Activated CD4-positive, alpha-beta T cell treated with anti-CD3 and anti-CD28 coated beads, Interleukin-2, amount 10 ng/mL, durations not matched to agents 24 days and 14 days (primary cell): ENCODE measurements around the gene DGUOK. TPM values are rescaled to one million over a fixed set of nuclear protein-coding genes. Genes with fewer than 3 reads are reported as not detected.

Experiments
- DNase-seq: peaks from one replicate; pipeline ENCODE4 v3.0.0; 2022
- H3K27ac Mint-ChIP-seq: one replicate; pipeline ENCODE4 v1.8.0; 2022; ENCODE audit warnings: mild to moderate bottlenecking, mixed read lengths
- H3K27me3 Mint-ChIP-seq: one replicate; pipeline ENCODE4 v1.8.0; 2022; ENCODE audit warnings: mixed read lengths
- H3K36me3 Mint-ChIP-seq: one replicate; pipeline ENCODE4 v1.8.0; 2022; ENCODE audit warnings: low read depth, mild to moderate bottlenecking, mixed read lengths
- H3K4me1 Mint-ChIP-seq: one replicate; pipeline ENCODE4 v1.8.0; 2021; ENCODE audit warnings: mixed read lengths
- H3K4me3 Mint-ChIP-seq: one replicate; pipeline ENCODE4 v1.8.0; 2022; ENCODE audit warnings: mild to moderate bottlenecking, moderate library complexity, mixed read lengths
- H3K9me3 Mint-ChIP-seq: one replicate; pipeline ENCODE4 v1.8.0; 2021; ENCODE audit warnings: mixed read lengths
- intact Hi-C: fragments of 100-400 bp; cut with micrococcal nuclease; formaldehyde crosslinking; loops from one replicate; pipeline ENCODE4 v1.15.1; 2023
- total RNA-seq: library from RNA; stranded (reverse); gene quantifications from 2 replicates; pipeline ENCODE4 v1.2.3, GENCODE V29; 2022

The DGUOK gene
- total RNA-seq, 1 donor from 2014 or later: 94.9 TPM

DNA sequence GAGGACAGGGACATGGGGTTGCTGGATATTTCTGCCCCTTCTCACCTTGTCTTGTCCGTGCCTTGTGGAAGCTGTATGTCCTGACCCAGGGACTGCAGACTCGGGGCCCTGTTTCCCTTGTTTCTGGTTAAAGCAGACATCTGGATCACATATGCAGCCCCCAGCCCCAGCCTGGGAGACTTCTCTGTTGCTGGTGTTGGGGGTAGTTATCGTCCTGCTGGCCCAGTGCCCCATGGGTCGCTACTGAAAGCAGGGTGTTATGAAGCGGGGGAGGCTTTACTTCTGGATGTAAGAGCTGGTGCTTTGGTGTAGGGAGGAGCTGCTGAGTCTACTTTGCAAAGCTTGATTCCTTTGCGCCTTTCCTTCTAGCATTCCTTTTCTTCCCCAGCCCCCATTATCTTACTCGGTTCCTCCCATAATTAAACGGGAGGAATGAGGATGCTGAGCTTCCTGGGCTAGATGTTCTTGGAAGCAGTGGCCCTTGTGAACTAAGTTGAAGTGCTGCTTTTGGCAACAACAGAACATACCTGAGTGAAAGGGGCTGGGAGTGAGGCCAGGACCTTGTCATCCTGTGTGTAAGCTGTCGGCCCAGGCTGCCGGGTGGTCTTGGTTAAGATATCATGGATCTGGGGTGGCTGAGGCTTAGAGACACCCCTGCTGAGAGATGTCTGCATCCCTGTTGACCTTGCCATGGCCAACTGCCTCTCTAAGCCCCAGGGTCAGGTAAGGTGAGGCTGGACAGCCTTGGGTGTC lies 61.4 kb downstream of the DGUOK start:
- DNase-seq: no peak
- Mint-ChIP-seq H3K36me3 (peaks cover 61% of the 10 kb centered on the region), H3K4me3 (peak overlapping the region; percentile 87), H3K9me3 (peaks cover 8% of the 10 kb centered on the region), H3K4me1 (peaks cover 56% of the 10 kb centered on the region), H3K27me3 (peaks cover 6% of the 10 kb centered on the region), H3K27ac (no peak overlapping the region)
- intact Hi-C loops: loop anchor here (2.0 to 5.0 kb wide), 4 partner anchors 39 to 159 kb away; partner anchors contain the start of genes BOLA3 and STAMBP

GRCh38 chr2:73989972-73990371 lies 63.3 kb downstream of the DGUOK start:
- Mint-ChIP-seq H3K4me1 (peaks cover 63% of the 10 kb centered on the region), H3K27me3 (no peaks in the 10 kb centered on the region), H3K4me3 (no peak overlapping the region), H3K36me3 (peaks cover 68% of the 10 kb centered on the region), H3K27ac (no peak overlapping the region), H3K9me3 (peaks cover 8% of the 10 kb centered on the region)
- no peak for DNase-seq
- intact Hi-C loops: loop anchor here (5.0 kb wide), 2 partner anchors 37 to 132 kb away; no protein-coding TSS in a partner anchor

- intact Hi-C loops: no loop called here
- Mint-ChIP-seq H3K4me3 (no peak overlapping the region), H3K27ac (no peak overlapping the region), H3K27me3 (no peaks in the 10 kb centered on the region), H3K9me3 (peaks cover 8% of the 10 kb centered on the region), H3K36me3 (peaks cover 68% of the 10 kb centered on the region), H3K4me1 (peaks cover 65% of the 10 kb centered on the region)
- no peak for DNase-seq
These were observed 63.9 kb downstream of the DGUOK start for GRCh38 chr2:73990531-73990930.

GRCh38 chr2:73992036-73992435 lies 65.4 kb downstream of the DGUOK start:
- H3K27me3 Mint-ChIP-seq: no peaks in the 10 kb centered on the region
- H3K27ac Mint-ChIP-seq: no peak overlapping the region
- intact Hi-C loops: no loop called here
- DNase-seq: no peak
- H3K4me1 Mint-ChIP-seq: peaks cover 57% of the 10 kb centered on the region
- peaks cover 8% of the 10 kb centered on the region for H3K9me3 Mint-ChIP-seq
- peaks cover 63% of the 10 kb centered on the region for H3K36me3 Mint-ChIP-seq
- H3K4me3 Mint-ChIP-seq: no peak overlapping the region

DNA sequence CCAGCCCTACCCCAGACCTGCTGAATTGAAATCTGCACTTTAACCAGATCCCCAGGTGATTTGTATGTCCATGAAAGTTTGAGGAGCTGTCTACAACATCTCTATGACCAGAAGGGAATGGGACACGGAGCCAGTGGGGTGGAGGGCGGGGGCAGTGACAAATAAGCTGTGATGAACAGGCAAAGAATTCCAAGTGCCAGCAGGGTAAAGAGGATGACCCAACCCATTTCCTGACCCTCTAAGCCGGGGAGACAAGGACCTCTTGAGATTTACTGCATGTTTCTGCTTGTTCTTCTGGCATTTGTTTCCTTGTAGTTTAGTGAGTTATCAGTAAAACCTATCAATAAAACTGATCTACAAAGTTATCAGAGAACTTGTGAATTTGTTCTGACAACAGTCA lies 66.7 kb downstream of the DGUOK start:
- Mint-ChIP-seq H3K36me3 (peaks cover 55% of the 10 kb centered on the region), H3K4me1 (peaks cover 56% of the 10 kb centered on the region), H3K4me3 (peak overlapping the region; percentile 22), H3K27me3 (no peaks in the 10 kb centered on the region), H3K9me3 (peaks cover 8% of the 10 kb centered on the region), H3K27ac (peak overlapping the region; percentile 26)
- intact Hi-C loops: no loop called here
- no peak for DNase-seq

DNA sequence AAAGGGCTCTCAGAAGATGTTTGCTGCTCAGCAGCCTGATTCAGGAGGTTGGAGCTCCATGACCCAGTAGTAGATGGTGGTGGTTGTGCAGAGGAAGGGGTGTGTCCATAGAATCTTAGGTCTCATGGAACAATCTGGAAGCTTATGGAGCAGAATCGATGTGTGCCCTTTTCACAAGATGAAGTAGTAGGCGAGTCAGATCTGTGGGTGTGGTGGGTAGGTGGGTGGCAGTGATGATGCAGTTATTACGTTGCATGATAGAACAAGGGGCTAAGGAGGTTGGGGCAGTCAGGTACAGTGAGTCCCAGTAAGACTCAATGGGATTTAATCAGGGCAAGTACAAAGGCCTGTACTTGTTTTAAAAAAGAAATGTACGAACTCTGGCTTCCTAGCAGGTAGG lies 67.1 kb downstream of the DGUOK start:
- no peak for DNase-seq
- no peaks in the 10 kb centered on the region for H3K27me3 Mint-ChIP-seq
- H3K36me3 Mint-ChIP-seq: peaks cover 52% of the 10 kb centered on the region
- H3K9me3 Mint-ChIP-seq: peaks cover 8% of the 10 kb centered on the region
- H3K27ac Mint-ChIP-seq: peak overlapping the region; percentile 26
- H3K4me3 Mint-ChIP-seq: peak overlapping the region; percentile 22
- intact Hi-C loops: no loop called here
- H3K4me1 Mint-ChIP-seq: peaks cover 57% of the 10 kb centered on the region

DNA sequence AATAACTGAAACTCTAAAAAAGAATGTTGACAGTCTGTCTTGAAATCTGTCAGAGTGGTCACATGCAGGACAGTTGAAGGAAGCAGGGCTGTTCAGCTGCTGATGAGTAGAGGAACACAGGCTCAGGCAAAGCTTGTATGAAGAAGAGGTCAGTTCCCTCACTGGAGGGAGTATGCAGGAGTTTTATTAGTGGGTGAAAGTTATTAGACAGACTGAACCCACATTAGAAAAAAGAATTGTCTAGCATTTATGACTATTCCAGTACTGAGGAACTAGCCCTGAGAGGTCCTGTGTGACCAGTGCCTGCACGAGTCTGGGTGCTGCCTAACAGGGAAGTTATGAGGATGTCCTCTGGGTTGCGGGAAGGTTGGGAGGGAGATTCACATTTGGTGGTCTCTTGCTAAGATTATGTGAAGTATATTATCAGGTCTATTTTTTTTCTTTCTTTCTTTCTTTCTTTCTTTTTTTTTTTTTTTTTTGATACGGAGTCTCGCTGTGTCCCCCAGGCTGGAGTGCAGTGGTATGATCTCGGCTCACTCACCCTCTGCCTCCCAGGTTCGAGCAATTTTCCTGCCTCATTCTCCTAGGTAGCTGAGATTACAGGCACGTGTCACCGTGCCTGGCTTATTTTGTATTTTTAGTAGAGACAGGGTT lies 67.6 kb downstream of the DGUOK start:
- Mint-ChIP-seq H3K4me3 (peak overlapping the region; percentile 22), H3K36me3 (peaks cover 50% of the 10 kb centered on the region), H3K27ac (peak overlapping the region; percentile 26), H3K9me3 (peaks cover 8% of the 10 kb centered on the region), H3K4me1 (peaks cover 59% of the 10 kb centered on the region), H3K27me3 (no peaks in the 10 kb centered on the region)
- DNase-seq: no peak
- intact Hi-C loops: no loop called here

DNA sequence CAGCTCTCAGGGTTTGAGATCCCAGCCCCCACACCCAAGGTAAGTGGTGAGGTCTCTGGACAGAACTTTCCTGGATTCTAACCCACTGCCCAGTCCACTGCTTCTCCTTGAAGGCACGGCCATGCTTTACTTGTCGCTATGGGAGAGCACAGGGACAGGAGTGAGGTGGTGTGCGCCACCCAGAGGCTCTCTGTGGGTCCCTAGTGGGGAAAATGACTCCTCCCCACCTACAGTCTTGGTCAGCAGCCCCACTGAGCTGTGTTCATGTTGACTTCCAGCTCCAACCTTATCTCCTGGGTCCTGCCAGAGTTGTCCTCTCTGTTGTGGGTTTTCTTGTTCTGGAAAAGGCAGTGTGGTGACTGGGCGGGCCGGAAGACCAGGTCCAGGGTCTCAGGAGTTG lies 69.1 kb downstream of the DGUOK start:
- H3K4me3 Mint-ChIP-seq: no peak overlapping the region
- peaks cover 35% of the 10 kb centered on the region for H3K36me3 Mint-ChIP-seq
- no peak overlapping the region for H3K27ac Mint-ChIP-seq
- peaks cover 58% of the 10 kb centered on the region for H3K4me1 Mint-ChIP-seq
- H3K9me3 Mint-ChIP-seq: peaks cover 5% of the 10 kb centered on the region
- no peak for DNase-seq
- no peaks in the 10 kb centered on the region for H3K27me3 Mint-ChIP-seq
- intact Hi-C loops: no loop called here

GRCh38 chr2:73997813-73998212 lies 71.1 kb downstream of the DGUOK start:
- H3K4me1 Mint-ChIP-seq: peaks cover 69% of the 10 kb centered on the region
- H3K27ac Mint-ChIP-seq: no peak overlapping the region
- intact Hi-C loops: loop anchor here (1.0 to 2.0 kb wide), 2 partner anchors 12 to 35 kb away; no protein-coding TSS in a partner anchor
- DNase-seq: no peak
- peaks cover 17% of the 10 kb centered on the region for H3K36me3 Mint-ChIP-seq
- no peaks in the 10 kb centered on the region for H3K27me3 Mint-ChIP-seq
- no peak overlapping the region for H3K4me3 Mint-ChIP-seq
- no peaks in the 10 kb centered on the region for H3K9me3 Mint-ChIP-seq

DNA sequence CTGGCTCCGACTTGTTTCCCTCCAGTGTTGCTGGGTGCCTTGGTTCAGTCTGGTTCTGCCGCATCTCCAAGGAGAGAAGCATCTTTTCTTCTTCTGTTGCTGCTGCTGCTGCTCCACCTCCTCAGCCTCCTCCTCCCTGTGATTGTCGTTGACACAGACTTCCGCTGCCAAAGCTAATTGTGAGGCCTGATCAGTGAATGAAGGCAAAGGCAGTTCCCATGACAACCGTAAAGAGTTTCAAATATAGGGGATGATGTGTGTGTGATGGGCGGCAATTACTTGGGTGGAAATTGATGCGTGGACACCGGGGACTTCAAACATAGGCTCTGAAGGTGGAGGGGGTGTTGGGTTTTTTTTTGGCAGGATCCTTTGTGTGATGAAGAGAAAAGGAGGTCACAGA lies 71.8 kb downstream of the DGUOK start:
- Mint-ChIP-seq H3K27ac (peak overlapping the region; percentile 77), H3K9me3 (no peaks in the 10 kb centered on the region), H3K36me3 (peaks cover 14% of the 10 kb centered on the region), H3K27me3 (no peaks in the 10 kb centered on the region), H3K4me1 (peaks cover 67% of the 10 kb centered on the region), H3K4me3 (peak overlapping the region; percentile 24)
- intact Hi-C loops: loop anchor here (1.0 to 2.0 kb wide), 2 partner anchors 12 to 34 kb away; no protein-coding TSS in a partner anchor
- peak; percentile 79 for DNase-seq

DNA sequence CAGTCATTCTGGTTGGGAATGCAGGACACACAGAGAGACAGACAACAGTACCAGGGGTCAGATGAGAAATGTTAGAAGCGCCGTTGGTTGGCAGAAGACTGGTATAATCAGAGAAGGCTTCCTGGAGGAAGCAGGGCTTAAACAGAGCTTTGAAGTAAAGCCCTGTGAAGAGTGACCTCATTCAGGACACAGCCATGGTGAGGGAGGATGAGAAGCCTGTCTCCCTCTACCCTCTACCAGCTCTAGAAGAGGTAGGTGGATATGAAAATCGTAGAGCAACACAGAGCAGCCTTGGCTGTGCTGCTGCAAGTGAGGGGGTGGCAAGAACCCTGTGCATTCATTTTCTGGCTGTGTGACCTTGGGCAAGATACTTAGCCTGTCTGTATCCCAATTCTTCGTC lies 72.3 kb downstream of the DGUOK start:
- H3K36me3 Mint-ChIP-seq: peaks cover 10% of the 10 kb centered on the region
- peak overlapping the region; percentile 24 for H3K4me3 Mint-ChIP-seq
- peaks cover 67% of the 10 kb centered on the region for H3K4me1 Mint-ChIP-seq
- intact Hi-C loops: loop anchor here (1.0 to 2.0 kb wide), 2 partner anchors 13 to 34 kb away; no protein-coding TSS in a partner anchor
- peak overlapping the region; percentile 77 for H3K27ac Mint-ChIP-seq
- no peaks in the 10 kb centered on the region for H3K27me3 Mint-ChIP-seq
- no peaks in the 10 kb centered on the region for H3K9me3 Mint-ChIP-seq
- DNase-seq: no peak

- Mint-ChIP-seq H3K4me3 (no peak overlapping the region), H3K4me1 (peaks cover 66% of the 10 kb centered on the region), H3K27ac (no peak overlapping the region), H3K9me3 (no peaks in the 10 kb centered on the region), H3K27me3 (no peaks in the 10 kb centered on the region), H3K36me3 (peaks cover 6% of the 10 kb centered on the region)
- intact Hi-C loops: loop anchor here (2.0 kb wide), 1 partner anchor 33 kb away; no protein-coding TSS in a partner anchor
- DNase-seq: no peak
These were observed 73.4 kb downstream of the DGUOK start for GRCh38 chr2:73999881-74000597.

DNA sequence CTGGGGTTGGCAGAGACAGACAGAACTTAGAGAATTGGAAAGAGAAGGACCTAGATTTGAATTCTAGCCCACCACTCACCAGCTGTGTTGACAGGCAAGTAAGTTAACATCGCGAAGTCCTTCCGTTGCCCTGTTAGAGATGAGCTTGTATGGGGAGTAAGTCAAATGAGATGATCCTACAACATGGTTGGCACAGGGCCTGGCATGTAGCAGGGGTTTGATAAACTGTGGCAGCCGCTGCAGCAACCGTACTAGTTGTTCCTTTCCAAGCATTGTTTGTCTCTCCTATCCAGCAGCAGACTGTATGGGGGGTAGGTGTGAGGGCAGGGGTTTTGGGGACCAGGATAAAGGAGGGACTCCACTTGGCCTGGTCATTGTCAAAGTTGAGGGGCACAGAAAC lies 74.0 kb downstream of the DGUOK start:
- H3K4me3 Mint-ChIP-seq: no peak overlapping the region
- peak overlapping the region; percentile 69 for H3K27ac Mint-ChIP-seq
- no peak for DNase-seq
- intact Hi-C loops: no loop called here
- peaks cover 6% of the 10 kb centered on the region for H3K36me3 Mint-ChIP-seq
- no peaks in the 10 kb centered on the region for H3K27me3 Mint-ChIP-seq
- H3K9me3 Mint-ChIP-seq: no peaks in the 10 kb centered on the region
- peaks cover 67% of the 10 kb centered on the region for H3K4me1 Mint-ChIP-seq

- no peak for DNase-seq
- Mint-ChIP-seq H3K4me3 (peak overlapping the region; percentile 74), H3K27ac (peak overlapping the region; percentile 69), H3K27me3 (no peaks in the 10 kb centered on the region), H3K9me3 (no peaks in the 10 kb centered on the region), H3K4me1 (peaks cover 65% of the 10 kb centered on the region), H3K36me3 (peaks cover 9% of the 10 kb centered on the region)
- intact Hi-C loops: no loop called here
These were observed 74.4 kb downstream of the DGUOK start for GRCh38 chr2:74001121-74001520.
